ENCODE measurements around the gene ERBB2.

DNA sequence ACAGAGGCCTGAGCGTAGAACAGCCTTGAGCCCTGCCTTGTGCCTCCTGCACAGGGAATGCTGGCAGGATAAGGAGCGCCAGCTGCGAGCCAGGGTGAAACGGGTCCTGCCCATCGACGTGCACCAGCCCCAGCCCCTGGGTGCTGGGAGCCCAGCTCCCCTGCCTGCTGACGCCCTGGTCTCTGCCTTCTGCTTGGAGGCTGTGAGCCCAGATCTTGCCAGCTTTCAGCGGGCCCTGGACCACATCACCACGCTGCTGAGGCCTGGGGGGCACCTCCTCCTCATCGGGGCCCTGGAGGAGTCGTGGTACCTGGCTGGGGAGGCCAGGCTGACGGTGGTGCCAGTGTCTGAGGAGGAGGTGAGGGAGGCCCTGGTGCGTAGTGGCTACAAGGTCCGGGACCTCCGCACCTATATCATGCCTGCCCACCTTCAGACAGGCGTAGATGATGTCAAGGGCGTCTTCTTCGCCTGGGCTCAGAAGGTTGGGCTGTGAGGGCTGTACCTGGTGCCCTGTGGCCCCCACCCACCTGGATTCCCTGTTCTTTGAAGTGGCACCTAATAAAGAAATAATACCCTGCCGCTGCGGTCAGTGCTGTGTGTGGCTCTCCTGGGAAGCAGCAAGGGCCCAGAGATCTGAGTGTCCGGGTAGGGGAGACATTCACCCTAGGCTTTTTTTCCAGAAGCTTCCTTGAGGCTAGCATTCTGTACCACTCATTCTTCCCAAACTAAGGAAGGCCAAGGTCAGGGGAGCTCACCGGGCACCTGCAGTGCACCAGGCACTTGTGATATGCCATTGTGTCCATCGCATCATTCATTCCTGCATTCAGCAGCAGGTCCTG, 29.7 kb upstream of the ERBB2 start:
- TF ChIP-seq, protein P1, sequence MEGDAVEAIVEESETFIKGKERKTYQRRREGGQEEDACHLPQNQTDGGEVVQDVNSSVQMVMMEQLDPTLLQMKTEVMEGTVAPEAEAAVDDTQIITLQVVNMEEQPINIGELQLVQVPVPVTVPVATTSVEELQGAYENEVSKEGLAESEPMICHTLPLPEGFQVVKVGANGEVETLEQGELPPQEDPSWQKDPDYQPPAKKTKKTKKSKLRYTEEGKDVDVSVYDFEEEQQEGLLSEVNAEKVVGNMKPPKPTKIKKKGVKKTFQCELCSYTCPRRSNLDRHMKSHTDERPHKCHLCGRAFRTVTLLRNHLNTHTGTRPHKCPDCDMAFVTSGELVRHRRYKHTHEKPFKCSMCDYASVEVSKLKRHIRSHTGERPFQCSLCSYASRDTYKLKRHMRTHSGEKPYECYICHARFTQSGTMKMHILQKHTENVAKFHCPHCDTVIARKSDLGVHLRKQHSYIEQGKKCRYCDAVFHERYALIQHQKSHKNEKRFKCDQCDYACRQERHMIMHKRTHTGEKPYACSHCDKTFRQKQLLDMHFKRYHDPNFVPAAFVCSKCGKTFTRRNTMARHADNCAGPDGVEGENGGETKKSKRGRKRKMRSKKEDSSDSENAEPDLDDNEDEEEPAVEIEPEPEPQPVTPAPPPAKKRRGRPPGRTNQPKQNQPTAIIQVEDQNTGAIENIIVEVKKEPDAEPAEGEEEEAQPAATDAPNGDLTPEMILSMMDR (IDR thresholded peaks at IDR 0.05): no peak
- TF ChIP-seq POLR2A (IDR thresholded peaks at IDR 0.05): no peak
